Right renal pelvis (tissue), 4 donors: ENCODE measurements around the gene PRKAR1A. TPM values are rescaled to one million over a fixed set of nuclear protein-coding genes. Genes with fewer than 3 reads are reported as not detected.
"Not testable (repeated sequence)": the region's sequence is repeated elsewhere in the genome, so short reads cannot be mapped to it uniquely, and the experiment has no call there.

Source experiments
- DNase-seq, 4 donors: peaks; one replicate each; pipeline ENCODE4 v3.0.0-alpha.2; 2013; ENCODE audit warnings: low read depth in 4 of 4, low spot score in 3 of 4, missing footprints in 1 of 4
- polyA plus RNA-seq, 4 donors: library from polyadenylated mRNA; unstranded; fragments of 120-200 nt; gene quantifications; one replicate each; pipeline ENCODE4 v1.2.1, GENCODE V29; 2013; ENCODE audit not compliant: insufficient read length in 4 of 4

PRKAR1A gene
- polyA plus RNA-seq, 4 donors: 340 to 425 (median 401) TPM

- no peak for DNase-seq
Observed at GRCh38 chr17:68576137-68576536, 63.9 kb downstream of the PRKAR1A start.

- DNase-seq: no peak
Observed at GRCh38 chr17:68576811-68577496, 64.7 kb downstream of the PRKAR1A start.

- DNase-seq: no peak
Observed at GRCh38 chr17:68577497-68577821, 65.2 kb downstream of the PRKAR1A start.

GRCh38 chr17:68578236-68578635 is 66.0 kb downstream of the PRKAR1A start:
- DNase-seq: no peak

GRCh38 chr17:68579194-68579927 is 67.1 kb downstream of the PRKAR1A start:
- DNase-seq: no peak

- DNase-seq: no peak
Observed at GRCh38 chr17:68580236-68580770, 68.1 kb downstream of the PRKAR1A start.

GRCh38 chr17:68581863-68582645 is 69.8 kb downstream of the PRKAR1A start:
- DNase-seq: no peak

- DNase-seq: not testable (repeated sequence)
Observed at GRCh38 chr17:68582867-68583266, 70.6 kb downstream of the PRKAR1A start.

- DNase-seq: no peak
Observed at GRCh38 chr17:68584581-68585303, 72.5 kb downstream of the PRKAR1A start.

GRCh38 chr17:68585643-68586042 is 73.4 kb downstream of the PRKAR1A start:
- DNase-seq: no peak

GRCh38 chr17:68587026-68587425 is 74.8 kb downstream of the PRKAR1A start:
- no peak for DNase-seq

- DNase-seq: no peak
Observed at GRCh38 chr17:68587847-68588246, 75.6 kb downstream of the PRKAR1A start.

GRCh38 chr17:68588362-68588761 is 76.1 kb downstream of the PRKAR1A start:
- no peak for DNase-seq

- no peak for DNase-seq
Observed at GRCh38 chr17:68589086-68589485, 76.9 kb downstream of the PRKAR1A start.

GRCh38 chr17:68591583-68591982 is 79.4 kb downstream of the PRKAR1A start:
- DNase-seq: no peak

GRCh38 chr17:68592009-68592408 is 79.8 kb downstream of the PRKAR1A start:
- no peak for DNase-seq

GRCh38 chr17:68592682-68593641 is 80.7 kb downstream of the PRKAR1A start:
- DNase-seq: no peak

GRCh38 chr17:68594552-68594951 is 82.3 kb downstream of the PRKAR1A start:
- no peak for DNase-seq

GRCh38 chr17:68595496-68595895 is 83.3 kb downstream of the PRKAR1A start:
- DNase-seq: no peak
